HG02973 (cell line): ENCODE data around the gene IL1R2.
"Not testable (repeated sequence)": the region's sequence is repeated elsewhere in the genome, so short reads cannot be mapped to it uniquely, and the experiment has no call there.

ENCODE experiments used
- ATAC-seq: cut with Tn5 transposase; IDR thresholded peaks from one replicate; pipeline ENCODE4 v1.9.1; 2021; ENCODE audit warnings: moderate library complexity; ENCODE audit not compliant: unreplicated experiment

IL1R2 gene

GRCh38 chr2:102057502-102058292, 65.9 kb downstream of the IL1R2 start:
- ATAC-seq: no peak

DNA sequence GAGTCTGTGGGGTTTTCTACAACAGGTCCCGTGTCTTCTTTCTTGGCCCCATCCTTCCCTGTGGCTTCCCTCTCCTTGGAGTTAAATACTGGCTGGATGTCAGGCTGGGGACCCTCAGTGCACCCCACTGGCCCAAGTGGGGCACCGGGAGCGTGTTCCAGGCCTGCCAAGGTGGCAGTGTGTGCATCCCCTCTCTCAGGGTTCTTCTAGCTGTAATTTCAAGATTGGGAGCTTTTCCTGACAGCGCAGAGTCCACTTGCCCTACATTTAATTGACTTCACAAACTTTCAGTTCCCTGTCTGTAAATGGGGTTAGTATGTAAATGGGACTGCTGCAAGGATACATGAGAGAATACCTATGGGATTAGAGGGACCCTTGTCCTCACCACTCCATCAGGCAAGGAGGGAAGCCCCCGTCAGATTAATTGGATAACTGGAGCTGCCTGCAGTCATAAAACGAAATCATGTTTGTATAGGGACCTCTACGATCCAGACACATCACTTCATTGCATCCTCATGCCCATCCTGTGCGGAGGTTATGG, 66.6 kb downstream of the IL1R2 start:
- ATAC-seq: no peak

- ATAC-seq: no peak
Observed at GRCh38 chr2:102059151-102059550, 67.4 kb downstream of the IL1R2 start.

- no peak for ATAC-seq
Observed at GRCh38 chr2:102060047-102060446, 68.3 kb downstream of the IL1R2 start.

- ATAC-seq: no peak
Observed at GRCh38 chr2:102060792-102061191, 69.0 kb downstream of the IL1R2 start.

DNA sequence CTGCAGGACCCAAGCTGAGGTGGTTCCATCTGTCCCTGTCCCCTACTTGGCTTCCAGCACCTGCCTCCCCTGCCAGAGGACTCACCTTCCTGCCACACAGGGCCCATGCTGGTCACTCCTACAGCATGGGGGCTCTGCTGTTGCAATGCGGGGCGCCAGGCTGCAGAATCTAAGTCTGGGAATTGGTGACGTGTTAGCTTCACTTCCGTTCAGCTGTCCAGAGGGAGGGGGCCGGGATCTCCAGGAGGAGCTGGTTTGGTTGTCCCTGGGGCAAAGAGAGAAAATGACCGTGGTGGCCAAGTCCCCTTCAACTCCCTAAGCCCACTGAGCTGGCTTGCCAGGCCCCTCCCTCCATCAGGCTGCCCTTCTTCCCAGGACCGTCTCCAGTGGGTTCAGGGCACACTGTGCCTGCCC, 69.5 kb downstream of the IL1R2 start:
- no peak for ATAC-seq

GRCh38 chr2:102061962-102062795, 70.4 kb downstream of the IL1R2 start:
- ATAC-seq: no peak

- ATAC-seq: no peak
Observed at GRCh38 chr2:102062802-102063201, 71.0 kb downstream of the IL1R2 start.

DNA sequence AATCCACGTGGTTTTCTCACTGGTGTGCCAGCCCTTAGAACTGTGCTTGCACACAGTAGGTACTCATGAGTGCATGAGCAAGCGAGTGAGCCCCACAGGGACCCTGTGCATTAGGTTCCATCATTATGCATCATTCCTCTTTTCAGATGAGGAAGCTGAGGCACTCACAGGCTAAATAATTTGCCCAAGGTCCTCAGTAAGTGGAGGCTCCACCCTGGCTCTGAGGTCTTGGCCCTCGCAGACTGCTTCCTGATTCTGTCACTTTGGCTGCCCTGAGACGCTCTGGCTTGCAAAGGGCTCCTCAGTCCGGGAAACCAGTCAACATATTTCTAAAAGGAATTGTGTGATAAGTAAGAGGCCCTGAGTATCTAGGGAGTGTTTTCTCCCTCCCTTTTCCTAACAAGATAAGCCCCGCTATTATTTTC, 71.7 kb downstream of the IL1R2 start:
- no peak for ATAC-seq

DNA sequence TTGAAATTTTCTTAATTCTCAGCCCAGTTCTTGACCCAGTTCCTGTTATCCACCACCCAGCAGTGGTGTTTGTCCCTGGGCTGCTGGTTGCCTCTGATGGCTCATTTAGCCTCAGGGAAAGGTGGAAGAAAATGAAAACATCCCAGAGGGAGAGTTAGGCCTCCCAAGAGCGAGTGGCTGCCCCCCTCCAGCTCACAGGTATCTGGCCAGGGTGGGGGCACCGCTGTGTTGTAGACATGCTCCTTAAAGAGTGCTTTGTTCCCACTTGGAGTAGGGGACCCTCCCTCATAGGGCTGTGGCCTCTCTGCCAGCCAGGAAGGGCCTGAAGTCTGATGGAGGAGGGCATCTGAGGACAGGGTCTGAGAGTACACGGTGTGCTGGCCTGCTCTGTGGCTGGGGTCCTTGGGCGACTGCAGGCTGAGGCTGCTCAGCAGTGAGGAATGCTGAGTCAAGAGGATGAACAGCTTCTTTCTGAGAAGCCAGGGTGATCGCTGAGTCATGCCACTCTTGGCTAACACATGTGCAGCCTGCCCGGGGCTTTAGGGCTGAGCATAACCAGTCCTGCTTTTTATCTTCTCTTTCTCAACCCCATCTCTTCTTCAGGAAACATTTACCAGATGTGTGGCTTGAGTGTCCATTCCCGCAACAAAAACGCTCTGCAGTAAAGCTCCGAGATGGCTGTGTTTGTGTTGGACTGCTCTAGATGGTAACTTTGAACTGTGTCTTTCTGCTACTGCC, 72.3 kb downstream of the IL1R2 start:
- no peak for ATAC-seq

- no peak for ATAC-seq
Observed at GRCh38 chr2:102064679-102065674, 73.2 kb downstream of the IL1R2 start.

- no peak for ATAC-seq
Observed at GRCh38 chr2:102065675-102066252, 74.0 kb downstream of the IL1R2 start.

- ATAC-seq: no peak
Observed at GRCh38 chr2:102066554-102066953, 74.8 kb downstream of the IL1R2 start.

DNA sequence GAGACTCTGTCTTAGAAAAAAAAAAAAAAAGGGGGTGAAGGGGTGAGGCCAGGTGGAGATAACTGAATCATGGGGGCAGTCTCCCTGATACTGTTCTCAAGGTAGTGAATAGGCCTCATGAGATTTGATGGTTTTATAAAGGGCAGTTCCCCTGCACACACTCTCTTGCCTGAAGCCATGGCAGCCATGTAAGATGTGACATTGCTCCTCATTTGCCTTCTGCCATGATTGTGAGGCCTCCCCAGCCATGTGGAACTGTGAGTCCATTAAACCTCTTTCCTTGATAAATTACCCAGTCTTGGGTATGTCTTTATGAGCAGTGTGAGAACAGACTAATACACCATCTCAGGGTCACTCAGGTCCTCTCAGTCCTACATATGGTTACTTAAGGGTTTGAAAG, 76.4 kb downstream of the IL1R2 start:
- ATAC-seq: not testable (repeated sequence)

- no peak for ATAC-seq
Observed at GRCh38 chr2:102069311-102069974, 77.7 kb downstream of the IL1R2 start.

- no peak for ATAC-seq
Observed at GRCh38 chr2:102070058-102070642, 78.4 kb downstream of the IL1R2 start.

- ATAC-seq: no peak
Observed at GRCh38 chr2:102072741-102073140, 81.0 kb downstream of the IL1R2 start.

GRCh38 chr2:102073168-102073724, 81.5 kb downstream of the IL1R2 start:
- no peak for ATAC-seq
